ENCODE results near the gene NAA80. TPM values are rescaled to one million over a fixed set of nuclear protein-coding genes. Genes with fewer than 3 reads are reported as not detected.
A peak's percentile ranks its signal among the peaks of the same experiment; 100 is the strongest.

NAA80 gene
- total RNA-seq, 1 donor from 2014 or later: 10.9 TPM

DNA sequence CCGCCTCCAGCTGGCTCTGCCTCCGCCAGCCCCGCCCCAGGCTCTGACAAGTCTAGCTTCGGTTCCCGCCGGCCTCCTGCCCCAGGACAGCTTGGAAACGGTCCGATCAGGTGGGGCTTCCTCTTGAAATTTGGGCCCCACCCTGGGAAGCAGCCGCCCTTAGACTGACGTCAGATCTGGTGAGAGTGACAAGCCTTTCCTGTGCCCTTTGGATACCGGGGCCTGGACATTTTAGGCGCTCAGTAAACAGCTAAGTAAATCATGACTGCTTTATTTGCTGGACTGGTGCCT is 378 bp upstream of the NAA80 start:
- Mint-ChIP-seq H3K4me1 (ENCODE audit: low read depth) (peaks cover 24% of the 10 kb centered on the region), H3K9me3 (ENCODE audit: low read depth) (no peaks in the 10 kb centered on the region), H3K4me3 (ENCODE audit: unreplicated experiment) (peak overlapping the region; percentile 98), H3K27me3 (ENCODE audit: low read depth) (no peaks in the 10 kb centered on the region), H3K27ac (ENCODE audit: unreplicated experiment) (peak overlapping the region; percentile 97), H3K36me3 (ENCODE audit: low read depth) (no peaks in the 10 kb centered on the region)
- no peak for TF ChIP-seq CTCF (IDR thresholded peaks at IDR 0.05)
- DNase-seq (ENCODE audit: low spot score): no peak

- H3K4me1 Mint-ChIP-seq (ENCODE audit: low read depth): peaks cover 25% of the 10 kb centered on the region
- no peak for DNase-seq (ENCODE audit: low spot score)
- TF ChIP-seq CTCF (IDR thresholded peaks at IDR 0.05): peak; percentile 25
- peak overlapping the region; percentile 36 for H3K27ac Mint-ChIP-seq (ENCODE audit: unreplicated experiment)
- H3K4me3 Mint-ChIP-seq (ENCODE audit: unreplicated experiment): peak overlapping the region; percentile 98
- no peaks in the 10 kb centered on the region for H3K36me3 Mint-ChIP-seq (ENCODE audit: low read depth)
- no peaks in the 10 kb centered on the region for H3K9me3 Mint-ChIP-seq (ENCODE audit: low read depth)
- no peaks in the 10 kb centered on the region for H3K27me3 Mint-ChIP-seq (ENCODE audit: low read depth)
Observed at GRCh38 chr3:50297896-50298725, 1.1 kb downstream of the NAA80 start.

- H3K4me3 Mint-ChIP-seq (ENCODE audit: unreplicated experiment): no peak overlapping the region
- no peak for DNase-seq (ENCODE audit: low spot score)
- TF ChIP-seq CTCF (IDR thresholded peaks at IDR 0.05): no peak
- no peaks in the 10 kb centered on the region for H3K36me3 Mint-ChIP-seq (ENCODE audit: low read depth)
- H3K27ac Mint-ChIP-seq (ENCODE audit: unreplicated experiment): no peak overlapping the region
- peaks cover 32% of the 10 kb centered on the region for H3K4me1 Mint-ChIP-seq (ENCODE audit: low read depth)
- H3K27me3 Mint-ChIP-seq (ENCODE audit: low read depth): no peaks in the 10 kb centered on the region
- H3K9me3 Mint-ChIP-seq (ENCODE audit: low read depth): no peaks in the 10 kb centered on the region
Observed at GRCh38 chr3:50297384-50297775, 1.8 kb downstream of the NAA80 start.

GRCh38 chr3:50296721-50297383 is 2.4 kb downstream of the NAA80 start:
- H3K27me3 Mint-ChIP-seq (ENCODE audit: low read depth): no peaks in the 10 kb centered on the region
- no peaks in the 10 kb centered on the region for H3K9me3 Mint-ChIP-seq (ENCODE audit: low read depth)
- no peak overlapping the region for H3K4me3 Mint-ChIP-seq (ENCODE audit: unreplicated experiment)

More at GRCh38 chr3:50296721-50297383, 2.4 kb downstream of the NAA80 start:
- Mint-ChIP-seq H3K4me1 (ENCODE audit: low read depth) (peaks cover 33% of the 10 kb centered on the region), H3K36me3 (ENCODE audit: low read depth) (no peaks in the 10 kb centered on the region), H3K27ac (ENCODE audit: unreplicated experiment) (no peak overlapping the region)
- no peak for TF ChIP-seq CTCF (IDR thresholded peaks at IDR 0.05)
- no peak for DNase-seq (ENCODE audit: low spot score)

All from chondrocyte (in vitro differentiated cells).